Measurements from ENCODE around the gene SCYL2. TPM values are rescaled to one million over a fixed set of nuclear protein-coding genes. Genes with fewer than 3 reads are reported as not detected.

The SCYL2 gene
- total RNA-seq, 1 experiment from 2014 or later, result 41.4 TPM

DNA sequence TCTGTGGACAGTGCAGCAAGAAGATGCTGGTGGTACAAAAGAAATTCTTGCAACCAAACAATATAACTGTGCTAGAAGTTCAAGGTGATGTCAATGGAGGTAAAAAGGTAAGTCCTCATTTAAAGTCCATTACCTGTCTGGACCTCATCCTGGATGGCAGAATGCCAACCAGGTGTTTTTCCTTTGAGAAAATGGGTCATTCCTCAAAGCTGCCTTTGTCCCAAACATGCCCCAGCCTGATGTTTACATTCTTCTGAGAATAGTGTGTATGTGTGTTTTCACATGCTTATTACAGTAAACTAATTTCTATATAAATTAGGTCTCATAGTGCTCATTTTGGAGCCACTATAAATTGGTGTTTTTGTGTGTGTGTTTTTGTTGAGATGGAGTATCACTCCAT lies 41.5 kb upstream of the SCYL2 start:
- no peak overlapping the region for H2AFZ ChIP-seq (ENCODE audit: low read length)
- H3K79me2 ChIP-seq (ENCODE audit: insufficient read depth, low read length), result no peaks in the 10 kb centered on the region
- no peak overlapping the region for H2BK120ac ChIP-seq (ENCODE audit: low read depth, low read length, poor library complexity, severe bottlenecking)
- no peak overlapping the region for H4K5ac ChIP-seq (ENCODE audit: insufficient read length, low read depth, low read length)
- H3K14ac ChIP-seq (ENCODE audit: insufficient read depth, low read length), result no peak overlapping the region
- Mint-ChIP-seq H3K27ac (no peak overlapping the region), H3K4me1 (no peaks in the 10 kb centered on the region), H3K27me3 (ENCODE audit: low read depth) (no peaks in the 10 kb centered on the region), H3K36me3 (ENCODE audit: insufficient read depth in 1 of 3, low read depth in 3 of 3) (peaks cover 2 to 40% (median 16%) of the 10 kb centered on the region in 3 experiments; a peak in 5 of 7 replicates), H3K9me3 (no peaks in the 10 kb centered on the region), H3K4me3 (no peak overlapping the region)
- H3K4me1 ChIP-seq (ENCODE audit: insufficient read depth, low read length), result no peaks in the 10 kb centered on the region
- no peaks in the 10 kb centered on the region for H3K9me3 ChIP-seq (ENCODE audit: control insufficient read depth, low read depth, low read length)
- H2BK12ac ChIP-seq (ENCODE audit: insufficient read length, low read depth, low read length), result no peak overlapping the region
- H3K18ac ChIP-seq (ENCODE audit: insufficient read length, low read depth, low read length), result no peak overlapping the region
- no peak overlapping the region for H3K23ac ChIP-seq (ENCODE audit: insufficient read length, low read depth, low read length)
- no peak overlapping the region for H3K56ac ChIP-seq (ENCODE audit: insufficient read length, low read depth, low read length)
- DNase-seq, result no peak
- no peaks in the 10 kb centered on the region for H3K79me1 ChIP-seq (ENCODE audit: insufficient read depth, low read depth, low read length, poor library complexity, severe bottlenecking)
- no peak overlapping the region for H3T11ph ChIP-seq (ENCODE audit: low read length)
- TF ChIP-seq, protein P1, sequence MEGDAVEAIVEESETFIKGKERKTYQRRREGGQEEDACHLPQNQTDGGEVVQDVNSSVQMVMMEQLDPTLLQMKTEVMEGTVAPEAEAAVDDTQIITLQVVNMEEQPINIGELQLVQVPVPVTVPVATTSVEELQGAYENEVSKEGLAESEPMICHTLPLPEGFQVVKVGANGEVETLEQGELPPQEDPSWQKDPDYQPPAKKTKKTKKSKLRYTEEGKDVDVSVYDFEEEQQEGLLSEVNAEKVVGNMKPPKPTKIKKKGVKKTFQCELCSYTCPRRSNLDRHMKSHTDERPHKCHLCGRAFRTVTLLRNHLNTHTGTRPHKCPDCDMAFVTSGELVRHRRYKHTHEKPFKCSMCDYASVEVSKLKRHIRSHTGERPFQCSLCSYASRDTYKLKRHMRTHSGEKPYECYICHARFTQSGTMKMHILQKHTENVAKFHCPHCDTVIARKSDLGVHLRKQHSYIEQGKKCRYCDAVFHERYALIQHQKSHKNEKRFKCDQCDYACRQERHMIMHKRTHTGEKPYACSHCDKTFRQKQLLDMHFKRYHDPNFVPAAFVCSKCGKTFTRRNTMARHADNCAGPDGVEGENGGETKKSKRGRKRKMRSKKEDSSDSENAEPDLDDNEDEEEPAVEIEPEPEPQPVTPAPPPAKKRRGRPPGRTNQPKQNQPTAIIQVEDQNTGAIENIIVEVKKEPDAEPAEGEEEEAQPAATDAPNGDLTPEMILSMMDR (conservative IDR thresholded peaks at IDR 0.05), result no peak
- no peak overlapping the region for H2AK5ac ChIP-seq (ENCODE audit: insufficient read length, low read length)
- H3K9ac ChIP-seq (ENCODE audit: extremely low read depth, insufficient read length, low read length), result no peak overlapping the region
- H3K23me2 ChIP-seq (ENCODE audit: insufficient read length, low read depth, low read length, poor library complexity, severe bottlenecking), result no peaks in the 10 kb centered on the region
- H2BK20ac ChIP-seq (ENCODE audit: low read depth, low read length, poor library complexity, severe bottlenecking), result no peak overlapping the region
- no peak overlapping the region for H2BK5ac ChIP-seq (ENCODE audit: insufficient read length, low read length)
- no peak overlapping the region for H3K4ac ChIP-seq (ENCODE audit: low read depth, low read length)
- H2BK15ac ChIP-seq (ENCODE audit: low read depth, low read length), result no peak overlapping the region
- H4K91ac ChIP-seq (ENCODE audit: insufficient read length, low read depth, low read length), result no peak overlapping the region
- H4K20me1 ChIP-seq (ENCODE audit: control insufficient read depth, insufficient read depth, insufficient read length), result no peaks in the 10 kb centered on the region
- no peak overlapping the region for H3K4me2 ChIP-seq (ENCODE audit: insufficient read depth, insufficient read length, low read length)
- H3K27ac ChIP-seq (ENCODE audit: insufficient read length, low read depth, low read length), result no peak overlapping the region
- H3K27me3 ChIP-seq (ENCODE audit: insufficient read depth, low read length), result no peaks in the 10 kb centered on the region
- H4K8ac ChIP-seq (replicated peaks; ENCODE audit: insufficient read length, low read depth, low read length), result no peak overlapping the region

All from H9 (cell line).